Measurements from ENCODE around the gene EWSR1. TPM values are rescaled to one million over a fixed set of nuclear protein-coding genes. Genes with fewer than 3 reads are reported as not detected.

Gene EWSR1
- total RNA-seq, 4 donors from 2014 or later = 174 to 211 (median 188) TPM

GRCh38 chr22:29275167-29275566 lies 7.1 kb downstream of the EWSR1 start:
- peaks cover 0 to 76% (median 11%) of the 10 kb centered on the region in 3 donors for H3K36me3 ChIP-seq
- H3K4me1 ChIP-seq = peaks cover 0 to 83% (median 46%) of the 10 kb centered on the region in 4 donors
- no peaks in the 10 kb centered on the region for H3K9me3 ChIP-seq

DNA sequence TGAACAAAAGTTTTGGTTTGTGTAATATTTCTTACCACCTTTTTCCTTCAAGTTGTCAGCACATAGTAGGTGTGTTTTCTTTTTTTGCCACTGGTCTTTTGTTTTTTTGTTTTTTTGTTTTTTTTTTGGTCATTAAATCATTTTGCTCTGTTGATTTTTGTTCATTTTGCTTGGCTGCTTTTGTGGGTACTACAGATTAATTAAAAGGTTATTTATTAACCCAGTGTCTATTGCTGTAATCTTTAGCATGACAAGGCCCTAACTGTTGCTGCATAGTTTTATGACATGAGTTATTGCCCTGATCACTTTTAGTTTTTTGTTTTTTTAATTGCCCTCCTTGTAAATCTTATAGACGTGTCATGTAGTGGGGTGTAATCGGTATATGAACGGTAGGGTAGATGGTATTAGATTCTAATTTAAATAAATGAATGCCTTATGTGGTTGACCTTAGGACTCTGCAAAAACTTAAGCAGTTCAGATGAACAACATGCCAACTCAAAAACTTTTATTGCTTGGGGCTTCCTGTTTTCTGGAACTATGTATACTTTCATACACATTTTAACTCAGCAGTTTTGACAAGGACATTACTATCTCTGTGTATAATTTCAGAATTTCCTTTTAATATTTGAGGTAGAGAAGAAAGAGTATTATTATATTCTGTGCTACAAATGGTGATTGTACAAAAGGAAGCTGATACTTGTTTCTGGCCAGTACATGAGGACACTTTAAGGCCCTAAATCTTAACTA lies 7.9 kb downstream of the EWSR1 start:
- no peaks in the 10 kb centered on the region for H3K9me3 ChIP-seq
- peaks cover 0 to 75% (median 38%) of the 10 kb centered on the region in 4 donors for H3K4me1 ChIP-seq
- no peak for DNase-seq (ENCODE audit: low spot score in 2 of 2)
- H3K27me3 ChIP-seq = no peaks in the 10 kb centered on the region
- H3K27ac ChIP-seq = no peak overlapping the region
- WGBS, 2 donors = 45 to 53% methylated on average over 3 of the region's 3 CpGs
- peaks cover 0 to 84% (median 11%) of the 10 kb centered on the region in 3 donors for H3K36me3 ChIP-seq
- H3K4me3 ChIP-seq = no peak overlapping the region
- TF ChIP-seq CTCF (IDR thresholded peaks at IDR 0.05) (no peak), EP300 (IDR thresholded peaks at IDR 0.05) (no peak), POLR2A (IDR thresholded peaks at IDR 0.05) (no peak)

More at GRCh38 chr22:29275167-29275566, 7.1 kb downstream of the EWSR1 start:
- no peak for DNase-seq (ENCODE audit: low spot score in 2 of 2)
- Histone ChIP-seq H3K27me3 (no peaks in the 10 kb centered on the region), H3K27ac (no peak overlapping the region), H3K4me3 (no peak overlapping the region)
- WGBS, 2 donors = 47 to 52% methylated on average over 3 of the region's 3 CpGs
- TF ChIP-seq POLR2A (IDR thresholded peaks at IDR 0.05) (no peak), EP300 (IDR thresholded peaks at IDR 0.05) (no peak), CTCF (IDR thresholded peaks at IDR 0.05) (no peak)

DNA sequence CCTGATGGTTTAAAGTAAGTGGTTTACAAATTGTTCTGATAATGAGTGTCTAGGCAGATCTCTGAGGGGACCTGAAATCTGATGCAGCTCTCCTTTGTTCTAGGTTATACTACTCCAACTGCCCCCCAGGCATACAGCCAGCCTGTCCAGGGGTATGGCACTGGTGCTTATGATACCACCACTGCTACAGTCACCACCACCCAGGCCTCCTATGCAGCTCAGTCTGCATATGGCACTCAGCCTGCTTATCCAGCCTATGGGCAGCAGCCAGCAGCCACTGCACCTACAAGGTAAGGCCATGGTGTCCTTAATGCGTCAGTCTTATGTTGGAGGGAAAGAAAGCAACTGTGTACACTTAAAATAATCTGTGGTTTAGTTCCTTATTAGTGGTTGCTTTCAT lies 9.9 kb downstream of the EWSR1 start:
- Histone ChIP-seq H3K27me3 (no peaks in the 10 kb centered on the region), H3K9me3 (no peaks in the 10 kb centered on the region), H3K27ac (no peak overlapping the region), H3K4me3 (no peak overlapping the region), H3K36me3 (peaks cover 0 to 93% (median 13%) of the 10 kb centered on the region in 3 donors), H3K4me1 (peaks cover 0 to 55% (median 20%) of the 10 kb centered on the region in 4 donors)
- WGBS, 2 donors = 100% methylated on average over 1 of the region's 1 CpG
- TF ChIP-seq CTCF (IDR thresholded peaks at IDR 0.05) (no peak), EP300 (IDR thresholded peaks at IDR 0.05) (no peak), POLR2A (IDR thresholded peaks at IDR 0.05) (no peak)
- no peak for DNase-seq (ENCODE audit: low spot score in 2 of 2)

DNA sequence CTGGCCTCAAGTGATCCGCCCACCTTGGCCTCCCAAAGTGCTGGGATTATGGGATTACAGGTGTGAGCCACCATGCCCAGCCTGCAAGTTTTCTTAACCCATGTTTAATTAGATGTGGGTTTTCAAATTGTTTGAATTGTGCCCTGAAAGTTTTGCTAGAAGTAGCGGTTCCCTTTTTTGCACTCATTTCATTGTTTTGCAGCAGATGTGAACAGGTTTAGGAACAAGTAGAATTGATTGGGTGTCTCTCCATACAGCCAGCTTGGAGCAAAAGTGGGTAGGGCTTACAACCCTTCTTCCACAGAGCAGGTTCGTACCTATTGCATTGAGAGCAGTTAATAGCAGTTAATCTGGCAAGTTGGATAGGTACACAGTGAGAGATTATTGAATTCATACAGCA lies 16.1 kb downstream of the EWSR1 start:
- TF ChIP-seq CTCF (IDR thresholded peaks at IDR 0.05) (no peak), EP300 (IDR thresholded peaks at IDR 0.05) (no peak), POLR2A (IDR thresholded peaks at IDR 0.05) (no peak)
- peaks cover 0 to 97% (median 28%) of the 10 kb centered on the region in 3 donors for H3K36me3 ChIP-seq
- H3K4me1 ChIP-seq = peaks cover 0 to 19% (median 0%) of the 10 kb centered on the region in 4 donors
- H3K27ac ChIP-seq = no peak overlapping the region
- H3K4me3 ChIP-seq = no peak overlapping the region
- H3K27me3 ChIP-seq = no peaks in the 10 kb centered on the region
- H3K9me3 ChIP-seq = no peaks in the 10 kb centered on the region
- 93 to 96% methylated on average over 3 of the region's 3 CpGs for WGBS, 2 donors
- DNase-seq (ENCODE audit: low spot score in 2 of 2) = no peak

GRCh38 chr22:29288837-29289236 lies 20.8 kb downstream of the EWSR1 start:
- H3K4me3 ChIP-seq = no peak overlapping the region
- DNase-seq (ENCODE audit: low spot score in 2 of 2) = no peak
- peak overlapping the region in 1 of 4 donors; percentile 18 for H3K27ac ChIP-seq
- H3K4me1 ChIP-seq = peaks cover 0 to 44% (median 5%) of the 10 kb centered on the region in 4 donors
- 26 to 35% methylated on average over 2 of the region's 2 CpGs for WGBS, 2 donors
- no peaks in the 10 kb centered on the region for H3K9me3 ChIP-seq
- TF ChIP-seq POLR2A (IDR thresholded peaks at IDR 0.05) (no peak), EP300 (IDR thresholded peaks at IDR 0.05) (no peak), CTCF (IDR thresholded peaks at IDR 0.05) (no peak)
- no peaks in the 10 kb centered on the region for H3K27me3 ChIP-seq
- peaks cover 8 to 94% (median 21%) of the 10 kb centered on the region in 3 donors for H3K36me3 ChIP-seq
